HEK293T (cell line): Measurements from ENCODE around the gene SLC66A2.

Source experiments
- BHLHE40 ChIP-seq: fragments of 450-650 bp; IDR thresholded peaks from 2 replicates; pipeline ENCODE4 v1.6.1; 2016; ENCODE audit warnings: mild to moderate bottlenecking, moderate library complexity, borderline replicate concordance
- ELF4 ChIP-seq: fragments of 450-650 bp; IDR thresholded peaks from 2 replicates; pipeline ENCODE4 v1.6.1; 2017; ENCODE audit warnings: antibody characterized with exemption
- FOXK2 ChIP-seq: fragments of 450-650 bp; IDR thresholded peaks from 2 replicates; pipeline ENCODE4 v1.6.1; 2016; ENCODE audit warnings: mild to moderate bottlenecking
- FOXM1 ChIP-seq: fragments of 450-650 bp; IDR thresholded peaks from 2 replicates; pipeline ENCODE4 v1.6.1; 2017; ENCODE audit warnings: mild to moderate bottlenecking, borderline replicate concordance
- SP1 ChIP-seq: fragments of 450-650 bp; IDR thresholded peaks from 2 replicates; pipeline ENCODE4 v1.6.1; 2017
- SUZ12 ChIP-seq: fragments of 450-650 bp; IDR thresholded peaks from 2 replicates; pipeline ENCODE4 v1.6.1; 2016; ENCODE audit warnings: mild to moderate bottlenecking
- ZNF384 ChIP-seq: fragments of 450-650 bp; IDR thresholded peaks from 2 replicates; pipeline ENCODE4 v1.6.1; 2016
- TF ChIP-seq, protein P1 (sequence below): fragments of 450-650 bp; IDR thresholded peaks from 2 replicates; pipeline ENCODE4 v1.6.1; 2016

DNA sequence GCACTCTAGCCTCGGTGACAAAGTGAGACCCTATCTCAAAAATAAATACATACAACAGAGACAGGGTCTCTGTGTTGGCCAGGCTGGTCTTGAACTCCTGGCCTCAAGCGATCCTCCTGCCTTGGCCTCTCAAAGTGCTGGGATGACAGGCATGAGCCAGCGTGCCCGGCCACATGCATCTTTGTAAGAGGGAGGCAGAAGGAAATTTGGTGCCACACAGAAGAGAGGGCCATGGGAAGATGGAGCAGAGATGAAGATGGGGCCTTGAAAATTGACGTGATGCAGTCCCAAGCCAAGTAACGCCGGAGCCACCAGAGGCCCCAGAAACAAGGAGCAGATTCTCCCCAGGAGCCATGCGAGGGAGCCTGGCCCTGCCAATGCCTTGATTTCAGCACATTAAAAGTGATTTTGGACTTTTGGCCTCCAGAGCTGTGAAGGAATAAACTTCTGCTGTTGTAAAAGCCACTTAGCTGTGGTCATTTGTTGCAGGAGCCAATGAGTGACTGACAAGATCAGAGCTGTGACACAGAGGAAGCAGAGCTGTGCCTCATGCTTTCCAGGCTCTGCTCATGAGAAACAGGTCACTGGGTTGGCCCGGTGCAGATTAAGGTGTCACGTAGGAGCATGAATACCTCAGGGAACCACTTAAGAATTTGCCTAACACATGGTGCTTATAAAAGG is 2.7 kb upstream of the SLC66A2 start:
- TF ChIP-seq FOXK2: no peak
- TF ChIP-seq, protein P1, sequence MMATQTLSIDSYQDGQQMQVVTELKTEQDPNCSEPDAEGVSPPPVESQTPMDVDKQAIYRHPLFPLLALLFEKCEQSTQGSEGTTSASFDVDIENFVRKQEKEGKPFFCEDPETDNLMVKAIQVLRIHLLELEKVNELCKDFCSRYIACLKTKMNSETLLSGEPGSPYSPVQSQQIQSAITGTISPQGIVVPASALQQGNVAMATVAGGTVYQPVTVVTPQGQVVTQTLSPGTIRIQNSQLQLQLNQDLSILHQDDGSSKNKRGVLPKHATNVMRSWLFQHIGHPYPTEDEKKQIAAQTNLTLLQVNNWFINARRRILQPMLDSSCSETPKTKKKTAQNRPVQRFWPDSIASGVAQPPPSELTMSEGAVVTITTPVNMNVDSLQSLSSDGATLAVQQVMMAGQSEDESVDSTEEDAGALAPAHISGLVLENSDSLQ: no peak
- TF ChIP-seq SP1: no peak
- TF ChIP-seq SUZ12: no peak
- no peak for TF ChIP-seq BHLHE40
- TF ChIP-seq ZNF384: no peak
- no peak for TF ChIP-seq FOXM1
- TF ChIP-seq ELF4: no peak
